ENCODE results near the gene RDH13.

DNA sequence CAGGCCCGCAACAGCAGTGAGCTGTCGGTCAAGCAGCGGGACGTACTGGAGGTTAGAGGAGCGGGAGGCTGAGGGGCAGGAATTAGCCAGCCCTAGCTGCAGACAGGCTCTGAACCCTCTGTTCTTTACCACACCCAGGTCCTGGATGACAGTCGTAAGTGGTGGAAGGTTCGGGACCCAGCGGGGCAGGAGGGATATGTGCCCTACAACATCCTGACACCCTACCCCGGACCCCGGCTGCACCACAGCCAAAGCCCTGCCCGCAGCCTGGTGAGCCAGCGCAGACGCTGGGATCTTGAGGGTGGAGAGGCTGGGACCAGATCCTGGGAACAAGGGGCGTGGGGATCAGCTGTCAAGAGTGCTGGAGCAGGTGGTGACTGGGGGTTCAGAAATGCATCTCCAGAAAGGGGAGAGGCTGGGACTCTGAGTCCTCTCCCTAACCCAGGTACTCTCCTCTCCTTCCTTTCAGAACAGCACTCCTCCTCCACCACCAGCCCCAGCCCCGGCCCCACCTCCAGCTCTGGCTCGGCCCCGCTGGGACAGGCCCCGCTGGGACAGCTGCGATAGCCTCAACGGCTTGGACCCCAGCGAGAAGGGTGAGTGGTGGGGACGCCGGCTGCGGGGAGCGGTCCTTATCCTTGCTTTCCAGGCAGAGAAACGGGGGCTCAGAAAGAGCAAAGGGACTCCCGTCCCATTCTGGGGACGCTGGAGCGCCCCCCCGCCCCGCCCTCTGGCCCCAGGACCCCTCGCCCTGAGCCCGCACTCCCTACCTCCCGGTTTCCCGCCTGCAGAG is 23.2 kb upstream of the RDH13 start:
- TF ChIP-seq, protein P1, sequence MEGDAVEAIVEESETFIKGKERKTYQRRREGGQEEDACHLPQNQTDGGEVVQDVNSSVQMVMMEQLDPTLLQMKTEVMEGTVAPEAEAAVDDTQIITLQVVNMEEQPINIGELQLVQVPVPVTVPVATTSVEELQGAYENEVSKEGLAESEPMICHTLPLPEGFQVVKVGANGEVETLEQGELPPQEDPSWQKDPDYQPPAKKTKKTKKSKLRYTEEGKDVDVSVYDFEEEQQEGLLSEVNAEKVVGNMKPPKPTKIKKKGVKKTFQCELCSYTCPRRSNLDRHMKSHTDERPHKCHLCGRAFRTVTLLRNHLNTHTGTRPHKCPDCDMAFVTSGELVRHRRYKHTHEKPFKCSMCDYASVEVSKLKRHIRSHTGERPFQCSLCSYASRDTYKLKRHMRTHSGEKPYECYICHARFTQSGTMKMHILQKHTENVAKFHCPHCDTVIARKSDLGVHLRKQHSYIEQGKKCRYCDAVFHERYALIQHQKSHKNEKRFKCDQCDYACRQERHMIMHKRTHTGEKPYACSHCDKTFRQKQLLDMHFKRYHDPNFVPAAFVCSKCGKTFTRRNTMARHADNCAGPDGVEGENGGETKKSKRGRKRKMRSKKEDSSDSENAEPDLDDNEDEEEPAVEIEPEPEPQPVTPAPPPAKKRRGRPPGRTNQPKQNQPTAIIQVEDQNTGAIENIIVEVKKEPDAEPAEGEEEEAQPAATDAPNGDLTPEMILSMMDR (IDR thresholded peaks at IDR 0.05; ENCODE audit: low read depth, low read length, missing input control) = no peak
- TF ChIP-seq SP1 (IDR thresholded peaks at IDR 0.05) = no peak
- TF ChIP-seq, protein P2, sequence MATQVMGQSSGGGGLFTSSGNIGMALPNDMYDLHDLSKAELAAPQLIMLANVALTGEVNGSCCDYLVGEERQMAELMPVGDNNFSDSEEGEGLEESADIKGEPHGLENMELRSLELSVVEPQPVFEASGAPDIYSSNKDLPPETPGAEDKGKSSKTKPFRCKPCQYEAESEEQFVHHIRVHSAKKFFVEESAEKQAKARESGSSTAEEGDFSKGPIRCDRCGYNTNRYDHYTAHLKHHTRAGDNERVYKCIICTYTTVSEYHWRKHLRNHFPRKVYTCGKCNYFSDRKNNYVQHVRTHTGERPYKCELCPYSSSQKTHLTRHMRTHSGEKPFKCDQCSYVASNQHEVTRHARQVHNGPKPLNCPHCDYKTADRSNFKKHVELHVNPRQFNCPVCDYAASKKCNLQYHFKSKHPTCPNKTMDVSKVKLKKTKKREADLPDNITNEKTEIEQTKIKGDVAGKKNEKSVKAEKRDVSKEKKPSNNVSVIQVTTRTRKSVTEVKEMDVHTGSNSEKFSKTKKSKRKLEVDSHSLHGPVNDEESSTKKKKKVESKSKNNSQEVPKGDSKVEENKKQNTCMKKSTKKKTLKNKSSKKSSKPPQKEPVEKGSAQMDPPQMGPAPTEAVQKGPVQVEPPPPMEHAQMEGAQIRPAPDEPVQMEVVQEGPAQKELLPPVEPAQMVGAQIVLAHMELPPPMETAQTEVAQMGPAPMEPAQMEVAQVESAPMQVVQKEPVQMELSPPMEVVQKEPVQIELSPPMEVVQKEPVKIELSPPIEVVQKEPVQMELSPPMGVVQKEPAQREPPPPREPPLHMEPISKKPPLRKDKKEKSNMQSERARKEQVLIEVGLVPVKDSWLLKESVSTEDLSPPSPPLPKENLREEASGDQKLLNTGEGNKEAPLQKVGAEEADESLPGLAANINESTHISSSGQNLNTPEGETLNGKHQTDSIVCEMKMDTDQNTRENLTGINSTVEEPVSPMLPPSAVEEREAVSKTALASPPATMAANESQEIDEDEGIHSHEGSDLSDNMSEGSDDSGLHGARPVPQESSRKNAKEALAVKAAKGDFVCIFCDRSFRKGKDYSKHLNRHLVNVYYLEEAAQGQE (IDR thresholded peaks at IDR 0.05) = no peak
- TF ChIP-seq YY1 (IDR thresholded peaks at IDR 0.05) = no peak
- TF ChIP-seq JUND (IDR thresholded peaks at IDR 0.05) = no peak
- no peak for TF ChIP-seq RXRA (IDR thresholded peaks at IDR 0.05)
- no peak for TF ChIP-seq TAF1 (conservative IDR thresholded peaks at IDR 0.05)
- TF ChIP-seq, protein P3, sequence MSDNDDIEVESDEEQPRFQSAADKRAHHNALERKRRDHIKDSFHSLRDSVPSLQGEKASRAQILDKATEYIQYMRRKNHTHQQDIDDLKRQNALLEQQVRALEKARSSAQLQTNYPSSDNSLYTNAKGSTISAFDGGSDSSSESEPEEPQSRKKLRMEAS (IDR thresholded peaks at IDR 0.05) = no peak
